ENCODE results near the gene FXR2.

DNA sequence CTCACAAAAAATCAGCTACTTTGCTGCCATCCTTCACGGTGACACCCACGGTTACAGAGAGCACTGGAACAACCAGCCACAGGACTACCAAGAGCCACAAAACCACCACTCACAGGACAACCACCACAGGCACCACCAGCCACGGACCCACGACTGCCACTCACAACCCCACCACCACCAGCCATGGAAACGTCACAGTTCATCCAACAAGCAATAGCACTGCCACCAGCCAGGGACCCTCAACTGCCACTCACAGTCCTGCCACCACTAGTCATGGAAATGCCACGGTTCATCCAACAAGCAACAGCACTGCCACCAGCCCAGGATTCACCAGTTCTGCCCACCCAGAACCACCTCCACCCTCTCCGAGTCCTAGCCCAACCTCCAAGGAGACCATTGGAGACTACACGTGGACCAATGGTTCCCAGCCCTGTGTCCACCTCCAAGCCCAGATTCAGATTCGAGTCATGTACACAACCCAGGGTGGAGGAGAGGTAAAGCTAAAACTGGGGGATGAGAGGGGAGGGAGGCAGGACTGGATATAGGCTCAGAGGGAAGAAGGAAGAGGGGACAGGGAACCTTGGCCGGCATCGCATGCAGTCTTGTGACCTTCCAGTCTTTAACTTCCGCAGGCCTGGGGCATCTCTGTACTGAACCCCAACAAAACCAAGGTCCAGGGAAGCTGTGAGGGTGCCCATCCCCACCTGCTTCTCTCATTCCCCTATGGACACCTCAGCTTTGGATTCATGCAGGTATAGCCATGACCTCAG lies 34.7 kb downstream of the FXR2 start:
- TF ChIP-seq NRF1 (conservative IDR thresholded peaks at IDR 0.05; ENCODE audit: low read depth, low read length) (no peak), SMC3 (IDR thresholded peaks at IDR 0.05; ENCODE audit: borderline replicate concordance, low read length) (no peak), EZH2 (IDR thresholded peaks at IDR 0.05; ENCODE audit: borderline replicate concordance, control insufficient read depth, low read depth, low read length) (no peak), GABPA (IDR thresholded peaks at IDR 0.05; ENCODE audit: low read depth) (no peak), RFX5 (IDR thresholded peaks at IDR 0.05; ENCODE audit: low read depth, low read length) (no peak), ESRRA (IDR thresholded peaks at IDR 0.05; ENCODE audit: low read length) (no peak), CHD4 (IDR thresholded peaks at IDR 0.05) (no peak), POLR2A (IDR thresholded peaks at IDR 0.05; ENCODE audit: low read depth, low read length) (peak; percentile 27)
- TF ChIP-seq, protein P1, sequence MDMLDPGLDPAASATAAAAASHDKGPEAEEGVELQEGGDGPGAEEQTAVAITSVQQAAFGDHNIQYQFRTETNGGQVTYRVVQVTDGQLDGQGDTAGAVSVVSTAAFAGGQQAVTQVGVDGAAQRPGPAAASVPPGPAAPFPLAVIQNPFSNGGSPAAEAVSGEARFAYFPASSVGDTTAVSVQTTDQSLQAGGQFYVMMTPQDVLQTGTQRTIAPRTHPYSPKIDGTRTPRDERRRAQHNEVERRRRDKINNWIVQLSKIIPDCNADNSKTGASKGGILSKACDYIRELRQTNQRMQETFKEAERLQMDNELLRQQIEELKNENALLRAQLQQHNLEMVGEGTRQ (IDR thresholded peaks at IDR 0.05; ENCODE audit: borderline replicate concordance, low read depth, low read length), result no peak
- TF ChIP-seq, protein P2, sequence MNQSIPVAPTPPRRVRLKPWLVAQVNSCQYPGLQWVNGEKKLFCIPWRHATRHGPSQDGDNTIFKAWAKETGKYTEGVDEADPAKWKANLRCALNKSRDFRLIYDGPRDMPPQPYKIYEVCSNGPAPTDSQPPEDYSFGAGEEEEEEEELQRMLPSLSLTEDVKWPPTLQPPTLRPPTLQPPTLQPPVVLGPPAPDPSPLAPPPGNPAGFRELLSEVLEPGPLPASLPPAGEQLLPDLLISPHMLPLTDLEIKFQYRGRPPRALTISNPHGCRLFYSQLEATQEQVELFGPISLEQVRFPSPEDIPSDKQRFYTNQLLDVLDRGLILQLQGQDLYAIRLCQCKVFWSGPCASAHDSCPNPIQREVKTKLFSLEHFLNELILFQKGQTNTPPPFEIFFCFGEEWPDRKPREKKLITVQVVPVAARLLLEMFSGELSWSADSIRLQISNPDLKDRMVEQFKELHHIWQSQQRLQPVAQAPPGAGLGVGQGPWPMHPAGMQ (IDR thresholded peaks at IDR 0.05; ENCODE audit: borderline replicate concordance), result no peak
